ENCODE results near the gene FSTL4.

FSTL4 gene

DNA sequence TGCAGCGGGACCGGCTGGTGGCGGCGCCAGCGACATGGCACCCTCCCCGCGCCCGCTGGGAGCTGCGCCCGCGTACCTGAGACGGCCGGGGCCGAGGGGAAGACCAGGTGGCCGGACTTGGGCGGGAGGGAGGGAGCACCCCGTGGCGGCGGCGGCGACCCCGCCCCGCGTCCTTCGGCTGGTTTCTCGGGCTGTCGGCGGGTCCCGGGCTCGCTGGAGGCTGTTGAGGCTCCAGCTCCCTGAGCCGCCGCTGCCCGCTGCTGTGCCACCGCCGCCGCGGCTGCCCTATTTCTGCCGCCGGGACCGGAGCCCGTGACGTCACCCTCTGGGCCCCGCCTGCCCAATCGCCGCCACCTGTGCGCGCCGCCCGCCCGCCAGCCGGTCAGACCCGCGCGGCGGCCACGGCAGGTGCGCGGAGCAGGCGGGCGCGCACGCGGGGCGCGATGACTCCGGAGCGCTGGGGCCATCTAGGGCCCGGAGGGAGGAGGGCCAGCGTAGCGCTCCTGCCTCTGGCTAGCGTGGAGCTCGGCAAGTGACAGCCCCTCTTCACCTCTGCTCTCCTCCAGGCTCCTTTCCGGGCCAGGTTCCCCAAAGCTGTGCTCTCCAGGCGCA lies at the start of gene FSTL4:
Gene FSTL4, minus strand, starts transcription at position 293 of the 612 bp plus-strand sequence.
- DNase-seq (ENCODE audit: low read depth in 4 of 4, low spot score in 1 of 4), result peak in 1 of 4 experiments; percentile 37

DNA sequence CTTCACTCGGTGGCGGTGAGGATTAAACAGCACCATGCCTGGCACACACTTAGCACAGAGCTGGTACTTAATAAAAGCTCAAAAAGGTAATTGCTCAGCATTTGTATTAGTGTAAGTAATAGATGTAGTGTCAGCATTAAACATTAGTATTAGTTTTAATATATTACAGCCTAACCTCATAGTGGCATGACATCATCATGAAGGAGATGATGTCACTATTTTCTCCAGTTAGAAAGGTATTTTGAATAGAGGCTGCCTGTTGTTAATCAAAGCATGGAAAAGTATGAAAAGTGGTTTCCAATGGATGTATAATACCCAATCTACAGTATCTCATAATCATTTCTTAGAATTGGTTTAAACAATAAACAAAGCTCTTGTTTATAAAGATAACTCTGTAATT lies 49.0 kb upstream of the FSTL4 start:
- no peak for DNase-seq (ENCODE audit: low read depth in 4 of 4, low spot score in 1 of 4)

DNA sequence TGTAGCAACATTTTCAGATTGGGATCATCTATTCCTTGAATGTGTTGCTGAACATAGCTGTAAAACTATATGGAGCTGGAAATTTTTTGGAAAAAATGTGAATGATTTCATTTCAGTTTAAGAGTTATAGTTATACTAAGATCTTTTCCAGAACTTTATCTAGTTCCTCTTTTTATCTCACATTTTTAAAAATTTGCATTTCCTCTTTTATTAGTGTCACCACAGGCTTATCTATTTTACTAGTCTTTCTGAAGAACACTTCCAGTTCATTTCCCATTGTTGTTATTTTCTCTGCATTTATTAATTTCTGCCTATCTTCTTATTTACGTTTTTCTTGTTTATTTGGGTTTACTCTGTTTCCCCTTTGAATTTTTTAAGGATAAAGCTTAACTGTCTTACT lies 46.0 kb upstream of the FSTL4 start:
- no peak for DNase-seq (ENCODE audit: low read depth in 4 of 4, low spot score in 1 of 4)

DNA sequence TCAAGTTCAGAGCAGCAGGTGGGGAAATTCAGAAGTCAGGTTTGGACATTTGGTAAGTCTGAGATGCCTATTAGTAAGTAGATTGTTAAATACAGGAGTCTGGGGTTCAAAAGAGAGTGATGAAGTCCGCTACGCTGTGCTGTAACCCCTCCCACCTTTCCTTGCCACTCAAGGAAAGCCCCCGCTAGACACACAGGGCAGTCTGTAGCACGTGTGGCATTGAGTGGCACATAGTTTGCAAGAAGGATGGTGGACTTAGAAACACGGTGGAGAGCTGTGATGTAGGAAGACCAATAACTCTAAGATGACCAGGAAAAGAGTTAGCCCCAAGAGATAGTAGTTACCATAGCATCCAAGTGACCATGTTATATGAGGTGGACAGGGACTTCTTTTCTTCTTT lies 44.7 kb upstream of the FSTL4 start:
- DNase-seq (ENCODE audit: low read depth in 4 of 4, low spot score in 1 of 4), result no peak

DNA sequence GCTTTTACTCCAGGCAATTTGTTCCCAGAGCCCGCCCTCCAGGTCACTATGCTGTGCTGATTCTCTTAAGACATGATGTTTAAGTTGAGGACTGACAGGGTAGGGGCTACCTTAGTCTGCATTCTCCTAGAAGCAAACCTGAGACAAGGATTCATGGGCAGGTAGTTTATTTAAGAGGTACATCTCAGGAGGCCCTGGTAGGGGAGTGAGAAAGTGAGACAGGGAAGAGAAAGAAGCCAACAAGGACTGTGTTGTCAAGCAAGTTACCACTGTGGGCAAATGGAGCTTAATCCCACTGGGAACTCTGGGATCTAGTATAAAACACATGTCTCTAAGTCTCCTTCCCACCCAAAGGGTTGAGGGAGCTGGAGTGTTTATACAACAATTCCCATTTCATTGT lies 43.6 kb upstream of the FSTL4 start:
- no peak for DNase-seq (ENCODE audit: low read depth in 4 of 4, low spot score in 1 of 4)

DNA sequence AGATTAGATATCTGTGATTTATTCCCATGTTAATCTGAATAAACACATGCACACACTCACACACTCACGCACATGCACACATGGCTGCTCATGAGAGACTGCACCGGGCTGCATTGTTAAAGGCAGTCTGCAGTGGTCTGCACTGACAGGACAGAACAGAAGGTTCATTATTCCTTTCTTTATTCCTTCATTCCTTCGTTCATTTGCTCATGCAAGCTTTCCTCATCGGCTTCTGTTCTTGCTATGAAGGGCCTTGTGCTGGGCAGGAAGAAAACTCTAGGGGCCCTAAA lies 41.4 kb upstream of the FSTL4 start:
- no peak for DNase-seq (ENCODE audit: low read depth in 4 of 4, low spot score in 1 of 4)

DNA sequence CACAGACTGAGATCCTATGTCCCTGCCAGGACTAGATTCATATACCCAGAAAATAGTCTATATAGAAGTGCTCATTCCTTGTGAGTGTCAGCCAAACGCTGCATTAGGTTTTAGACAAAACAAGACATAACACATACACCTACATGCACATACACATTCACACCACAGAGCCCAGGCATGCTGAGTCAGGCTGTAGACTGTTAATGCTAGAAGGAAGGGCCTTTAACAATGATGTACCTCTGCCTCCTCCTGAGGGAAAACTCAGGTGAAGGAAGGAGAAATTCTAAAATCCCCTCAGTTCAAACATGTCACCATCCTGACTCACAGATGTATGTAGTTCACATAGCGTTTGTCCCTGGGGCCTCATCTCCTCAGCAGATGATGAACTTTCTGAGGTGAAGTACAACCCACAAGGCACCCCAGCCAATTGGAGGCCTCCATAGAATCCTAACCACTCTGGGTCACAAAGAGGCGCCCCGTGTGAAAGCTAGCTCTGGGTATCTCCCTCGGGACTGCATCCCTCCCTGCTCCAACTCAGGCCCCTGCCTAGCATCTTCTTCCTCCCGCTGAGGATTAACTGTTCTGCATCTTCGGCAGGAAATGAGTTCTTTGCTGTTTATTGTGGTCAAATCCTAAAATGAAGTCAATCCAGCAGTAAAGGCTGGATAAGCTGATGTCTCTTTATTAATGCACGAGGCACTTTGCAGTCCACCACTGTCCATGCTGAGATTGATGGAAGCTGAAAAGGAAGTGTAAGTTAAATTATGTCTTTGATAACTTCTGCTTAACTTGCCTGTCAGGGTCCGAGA lies 40.8 kb upstream of the FSTL4 start:
- no peak for DNase-seq (ENCODE audit: low read depth in 4 of 4, low spot score in 1 of 4)

DNA sequence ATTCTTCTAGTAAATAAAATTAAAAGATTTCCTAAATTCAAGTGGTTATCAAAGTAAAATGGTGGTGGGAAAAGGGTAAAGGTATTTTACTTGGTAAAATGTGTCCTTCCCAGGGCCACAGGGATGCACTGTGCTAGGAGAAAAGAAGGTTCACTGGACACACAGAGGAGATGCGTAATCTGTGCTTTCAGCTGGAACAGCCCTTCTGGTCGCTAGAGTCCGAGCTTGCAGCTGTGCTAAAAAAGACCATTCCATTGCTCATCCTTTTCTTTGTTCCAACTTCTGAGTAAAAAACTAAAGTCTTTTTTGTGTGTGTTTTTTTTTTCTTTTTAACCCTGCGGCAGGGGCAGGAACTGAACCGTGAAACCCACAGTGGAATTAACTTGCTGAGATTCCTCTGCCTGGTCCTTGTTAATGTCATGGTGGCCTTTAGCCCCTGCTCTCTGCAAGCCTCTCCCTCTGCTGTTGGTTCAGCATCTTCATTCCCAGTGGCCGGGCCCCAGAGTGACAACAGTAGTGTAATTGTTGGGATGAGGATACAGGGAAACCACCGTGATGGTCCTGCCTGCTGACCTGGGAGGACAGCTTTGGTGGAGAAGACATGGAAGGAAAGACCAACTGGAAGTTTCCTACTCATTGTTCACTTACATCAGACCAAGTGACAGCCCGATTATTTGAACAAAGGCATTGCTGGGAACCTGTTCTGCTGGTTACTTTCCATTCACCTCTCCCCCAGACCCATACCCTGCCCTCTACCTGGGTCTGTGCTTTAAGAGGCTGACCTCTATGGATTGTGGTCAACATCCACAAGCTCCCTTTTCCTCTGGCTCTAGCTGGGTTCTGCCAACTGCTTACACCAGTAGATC lies 31.9 kb upstream of the FSTL4 start:
- no peak for DNase-seq (ENCODE audit: low read depth in 4 of 4, low spot score in 1 of 4)

DNA sequence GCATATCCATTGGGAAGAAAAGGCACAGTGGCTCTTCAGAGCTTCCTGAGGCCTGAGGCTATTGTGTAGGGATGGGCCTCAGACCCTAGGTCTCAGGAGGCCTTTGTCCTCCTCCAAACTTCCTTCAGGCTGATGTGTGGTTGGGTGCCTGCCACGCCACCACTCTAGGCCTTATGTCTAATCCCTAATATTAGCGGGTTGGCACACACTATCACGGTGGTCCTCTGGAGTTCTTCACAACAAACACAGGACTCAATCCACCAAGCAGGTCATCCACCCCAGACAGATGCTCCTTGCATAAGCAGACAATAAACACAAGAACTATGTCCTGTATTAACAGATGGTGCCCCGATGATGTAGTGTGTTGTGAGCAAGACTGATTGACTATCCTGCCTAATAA lies 31.0 kb upstream of the FSTL4 start:
- DNase-seq (ENCODE audit: low read depth in 4 of 4, low spot score in 1 of 4), result no peak

DNA sequence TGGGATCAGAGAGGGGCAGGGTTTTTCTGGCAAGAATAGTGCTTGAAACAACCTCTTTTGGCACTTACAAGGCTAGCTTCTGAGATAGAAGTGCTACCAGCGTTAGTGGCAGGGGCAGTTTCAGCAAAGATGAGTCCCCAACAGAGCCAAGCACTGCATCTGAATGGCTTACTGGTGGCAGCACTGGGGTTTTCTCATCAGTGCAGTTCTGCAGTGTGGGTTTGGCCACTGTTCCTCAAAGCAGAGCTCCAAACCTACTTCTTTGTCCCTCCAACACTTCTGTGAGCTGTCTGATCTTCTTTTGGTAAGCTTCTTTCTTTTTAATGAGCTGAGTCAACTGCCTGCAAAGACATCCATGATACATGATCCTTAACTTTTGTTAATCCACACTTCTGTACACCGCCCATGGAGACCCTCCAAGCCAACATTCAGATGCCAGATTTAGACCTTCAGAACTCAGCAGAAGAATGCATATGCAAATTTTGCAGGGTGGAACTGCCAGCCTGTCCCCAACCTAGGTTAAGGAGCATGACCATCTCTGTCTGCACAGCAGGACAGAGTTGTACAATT lies 29.9 kb upstream of the FSTL4 start:
- no peak for DNase-seq (ENCODE audit: low read depth in 4 of 4, low spot score in 1 of 4)

DNA sequence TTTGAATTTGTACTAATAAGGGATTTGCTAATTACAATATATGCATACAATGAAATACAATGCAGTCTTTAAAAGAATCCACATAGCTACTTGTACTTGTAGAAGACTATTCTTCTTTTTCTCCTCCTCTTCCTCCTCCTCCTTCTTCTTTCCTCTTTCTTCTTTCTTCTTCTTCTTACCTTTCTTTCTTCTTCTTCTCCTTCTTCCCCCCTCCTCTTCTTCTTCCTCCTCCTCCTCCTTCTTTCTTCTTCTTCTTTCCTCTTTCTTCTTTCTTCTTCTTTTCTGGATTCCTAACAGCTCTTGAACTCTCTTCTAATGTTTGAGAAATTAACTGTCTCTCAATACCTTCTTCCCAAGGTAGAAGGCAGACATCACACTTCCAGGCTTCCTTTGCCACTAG lies 29.3 kb upstream of the FSTL4 start:
- no peak for DNase-seq (ENCODE audit: low read depth in 4 of 4, low spot score in 1 of 4)

DNA sequence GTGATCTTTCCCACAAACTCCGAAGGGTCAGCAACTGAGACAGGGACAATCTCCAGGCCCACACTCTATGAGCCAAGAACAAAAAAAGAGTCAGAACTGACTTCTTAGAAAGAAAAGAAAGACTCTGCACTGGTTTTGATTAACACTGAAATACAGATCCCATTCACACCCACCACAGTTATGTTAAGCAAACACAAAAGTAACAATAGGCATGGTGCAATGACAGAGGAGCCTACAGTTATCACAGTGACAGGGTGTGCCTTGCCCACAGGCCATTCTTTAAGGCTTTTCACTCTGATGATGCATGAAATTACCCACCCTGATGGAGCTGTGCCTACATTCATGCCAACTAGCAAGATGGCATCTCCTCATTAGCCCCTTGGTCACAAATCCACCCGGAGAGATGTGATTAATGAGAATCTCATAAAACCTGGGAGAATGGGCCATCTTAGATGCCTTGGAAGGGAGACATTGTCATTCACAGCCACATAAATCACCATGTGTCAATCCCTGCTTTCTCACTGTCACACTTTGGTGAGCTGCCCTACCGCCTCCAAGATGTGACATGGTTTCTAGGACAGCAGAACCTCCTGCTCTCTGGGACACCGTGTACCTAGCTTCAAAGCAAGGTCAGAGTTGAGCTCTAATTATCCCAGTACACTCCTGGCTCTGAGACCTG lies 27.6 kb upstream of the FSTL4 start:
- DNase-seq (ENCODE audit: low read depth in 4 of 4, low spot score in 1 of 4), result no peak

DNA sequence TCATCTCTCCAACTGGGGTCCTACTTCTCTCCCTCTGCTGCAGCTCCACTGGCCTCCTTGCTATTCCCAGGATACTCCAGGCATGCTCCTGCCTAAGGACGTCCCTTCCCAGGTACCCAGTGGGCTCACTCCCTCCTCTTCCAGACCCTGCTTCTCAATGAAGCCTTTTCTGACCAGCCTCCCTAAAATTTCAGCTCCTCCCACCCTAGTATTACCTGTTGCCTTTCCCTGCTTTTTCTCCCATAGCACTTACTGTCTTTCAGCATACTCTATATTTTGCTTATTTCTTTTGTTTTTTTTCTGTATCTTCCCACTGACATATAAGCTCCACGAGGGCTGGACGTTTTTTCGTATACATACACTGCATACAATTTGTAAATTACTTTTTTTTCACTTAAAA lies 26.1 kb upstream of the FSTL4 start:
- no peak for DNase-seq (ENCODE audit: low read depth in 4 of 4, low spot score in 1 of 4)

DNA sequence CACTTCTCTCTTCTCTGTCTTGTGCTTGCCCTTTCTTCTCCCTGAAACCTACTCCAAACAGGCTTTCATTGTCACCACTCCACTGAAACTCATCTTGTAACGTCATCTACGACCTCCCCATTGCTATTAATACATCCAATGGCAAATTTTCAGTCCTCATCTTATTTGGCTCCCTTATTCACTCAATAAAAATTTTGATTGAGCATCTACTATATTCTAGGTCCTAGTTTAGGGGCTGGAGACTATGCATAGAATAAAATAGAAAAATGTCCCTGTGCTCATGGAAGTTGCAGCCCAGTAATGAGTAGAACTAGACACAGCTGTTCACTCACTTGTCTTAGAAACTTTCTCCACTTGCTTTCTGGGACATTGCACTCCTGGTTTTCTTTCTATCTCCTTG lies 24.9 kb upstream of the FSTL4 start:
- no peak for DNase-seq (ENCODE audit: low read depth in 4 of 4, low spot score in 1 of 4)

DNA sequence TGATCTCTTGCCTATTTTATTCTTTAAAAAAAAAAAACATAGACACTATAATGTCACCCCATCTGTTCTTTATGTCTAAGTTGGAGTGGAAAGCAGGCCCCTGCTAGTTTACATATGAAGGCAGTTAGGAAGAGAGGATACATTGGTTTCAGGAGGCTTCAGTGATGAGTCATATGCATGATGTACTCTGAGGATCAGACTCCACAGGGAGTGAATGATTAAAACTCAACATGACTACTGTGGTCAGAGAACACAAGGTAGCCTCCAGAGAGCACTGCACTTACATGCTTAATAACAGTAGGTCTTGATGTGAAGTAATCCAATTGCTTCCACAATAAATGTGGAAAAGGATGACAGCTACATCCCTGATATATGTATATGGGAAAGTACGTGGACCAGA lies 22.7 kb upstream of the FSTL4 start:
- no peak for DNase-seq (ENCODE audit: low read depth in 4 of 4, low spot score in 1 of 4)

DNA sequence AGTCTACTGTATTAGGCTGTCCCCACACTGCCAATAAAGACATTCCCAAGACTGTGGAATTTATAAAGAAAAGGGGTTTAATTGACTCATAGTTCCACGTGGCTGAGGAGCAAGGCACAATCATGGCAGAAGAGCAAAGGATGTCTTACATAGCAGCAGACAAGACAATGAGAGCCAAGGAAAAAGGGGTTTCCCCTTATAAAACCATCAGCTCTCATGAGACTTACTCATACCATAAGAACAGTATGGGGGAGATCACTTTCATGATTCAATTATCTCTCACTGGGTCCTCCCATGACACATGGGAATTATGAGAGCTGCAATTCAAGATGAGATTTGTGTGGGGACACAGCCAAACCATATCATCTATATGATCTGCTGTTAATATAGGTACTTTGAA lies 14.8 kb upstream of the FSTL4 start:
- no peak for DNase-seq (ENCODE audit: low read depth in 4 of 4, low spot score in 1 of 4)

DNA sequence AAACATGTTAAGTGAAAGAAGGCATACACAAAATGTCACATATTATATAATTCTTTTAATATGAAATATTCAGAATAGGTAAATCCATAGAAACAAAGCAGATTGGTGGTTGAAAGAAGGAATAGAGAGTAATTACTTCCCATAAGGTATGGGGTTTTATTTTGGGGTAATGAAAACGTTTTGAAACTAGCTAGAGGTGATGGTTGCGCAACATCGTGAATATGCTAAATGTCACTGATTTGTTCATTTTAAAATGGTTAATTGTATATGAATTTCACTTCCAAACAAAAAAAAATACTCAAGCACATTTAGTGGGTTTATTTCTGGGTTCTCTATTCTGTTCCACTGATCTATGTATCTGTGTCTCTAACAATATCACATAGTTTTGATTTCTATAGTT lies 12.0 kb upstream of the FSTL4 start:
- no peak for DNase-seq (ENCODE audit: low read depth in 4 of 4, low spot score in 1 of 4)

DNA sequence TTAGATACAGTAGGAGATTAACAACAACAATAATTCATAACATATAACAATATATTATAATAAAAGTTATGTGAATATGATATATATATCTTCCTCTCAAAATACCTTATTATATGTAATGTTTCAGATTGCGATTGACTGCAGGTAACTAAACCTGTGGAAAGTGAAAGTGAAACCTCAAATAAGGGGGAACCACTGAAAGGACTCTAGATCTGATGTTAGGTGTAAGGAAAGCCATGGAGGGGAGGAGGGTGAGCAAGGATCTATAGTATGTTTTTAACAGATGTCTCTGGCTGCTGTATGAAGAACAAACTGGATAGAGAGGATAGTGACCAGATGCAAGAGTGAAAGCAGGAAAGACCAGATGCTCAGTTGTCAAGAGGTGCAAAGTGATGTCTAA lies 5.8 kb upstream of the FSTL4 start:
- no peak for DNase-seq (ENCODE audit: low read depth in 4 of 4, low spot score in 1 of 4)

DNA sequence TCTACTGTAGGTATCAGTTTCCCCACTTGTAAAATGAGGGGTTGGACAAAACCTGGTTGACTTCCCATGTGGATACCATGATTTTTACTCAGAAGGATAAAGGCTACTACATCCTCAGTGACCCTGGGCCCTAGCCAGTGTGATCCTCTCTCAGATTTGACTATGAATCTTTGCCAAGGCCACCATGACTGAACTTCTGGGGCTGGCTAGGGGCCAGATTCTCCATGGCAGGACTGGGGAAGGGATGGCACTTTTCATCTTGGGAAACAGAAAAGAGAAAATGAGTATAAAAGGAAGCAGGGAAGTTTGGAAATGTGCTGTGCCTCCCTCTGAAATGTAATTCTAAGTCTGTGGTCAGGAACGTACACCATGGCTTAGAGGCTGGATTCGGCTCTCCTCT lies 1.4 kb upstream of the FSTL4 start:
- no peak for DNase-seq (ENCODE audit: low read depth in 4 of 4, low spot score in 1 of 4)

DNA sequence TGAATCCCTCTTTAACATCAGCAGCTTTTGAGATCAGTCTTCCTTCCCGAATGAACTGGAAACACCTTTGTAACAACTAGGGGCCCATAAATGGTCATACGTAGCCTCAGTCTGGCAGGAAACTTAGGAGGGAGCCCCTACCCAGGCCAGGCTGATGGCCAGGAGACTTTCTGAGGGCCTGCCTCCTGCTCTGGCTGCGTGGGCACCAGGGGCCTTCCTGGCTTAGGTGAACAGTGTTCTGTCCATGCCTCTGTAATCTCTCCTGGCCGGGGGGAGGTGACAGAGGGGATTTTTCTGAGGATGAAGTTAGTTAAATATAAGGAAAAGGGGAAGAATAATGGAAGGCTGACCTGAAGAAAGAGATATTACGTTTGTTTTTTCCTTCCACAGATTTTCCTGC lies 843 bp upstream of the FSTL4 start:
- DNase-seq (ENCODE audit: low read depth in 4 of 4, low spot score in 1 of 4), result no peak
